HG03378 (cell line): ENCODE data around the gene VAV2.
A peak's percentile ranks its signal among the peaks of the same experiment; 100 is the strongest.

Experiments
- ATAC-seq: cut with Tn5 transposase; IDR thresholded peaks from one replicate; pipeline ENCODE4 v1.9.1; 2021; ENCODE audit warnings: mild to moderate bottlenecking, moderate library complexity; ENCODE audit not compliant: unreplicated experiment

VAV2 gene

GRCh38 chr9:133953621-133953975, 38.5 kb downstream of the VAV2 start:
- no peak for ATAC-seq

- no peak for ATAC-seq
These were observed 39.2 kb downstream of the VAV2 start for GRCh38 chr9:133952598-133953550.

- no peak for ATAC-seq
These were observed 40.9 kb downstream of the VAV2 start for GRCh38 chr9:133951265-133951664.

GRCh38 chr9:133950629-133951111, 41.5 kb downstream of the VAV2 start:
- no peak for ATAC-seq

- ATAC-seq: no peak
These were observed 41.9 kb downstream of the VAV2 start for GRCh38 chr9:133950192-133950591.

GRCh38 chr9:133949486-133950061, 42.5 kb downstream of the VAV2 start:
- ATAC-seq: no peak

GRCh38 chr9:133948561-133949485, 43.3 kb downstream of the VAV2 start:
- no peak for ATAC-seq

GRCh38 chr9:133948131-133948530, 44.0 kb downstream of the VAV2 start:
- ATAC-seq: no peak

- ATAC-seq: no peak
These were observed 45.2 kb downstream of the VAV2 start for GRCh38 chr9:133946840-133947486.

- no peak for ATAC-seq
These were observed 46.0 kb downstream of the VAV2 start for GRCh38 chr9:133945977-133946753.

GRCh38 chr9:133945314-133945975, 46.7 kb downstream of the VAV2 start:
- peak; percentile 56 for ATAC-seq

GRCh38 chr9:133944746-133945135, 47.4 kb downstream of the VAV2 start:
- ATAC-seq: no peak

GRCh38 chr9:133943781-133944745, 48.1 kb downstream of the VAV2 start:
- no peak for ATAC-seq

GRCh38 chr9:133943036-133943780, 48.9 kb downstream of the VAV2 start:
- no peak for ATAC-seq

GRCh38 chr9:133942206-133942975, 49.7 kb downstream of the VAV2 start:
- ATAC-seq: no peak

GRCh38 chr9:133939845-133940244, 52.3 kb downstream of the VAV2 start:
- ATAC-seq: no peak
